HG03045 (cell line): ENCODE data around the gene GSTM4.
"Not testable (repeated sequence)": the region's sequence is repeated elsewhere in the genome, so short reads cannot be mapped to it uniquely, and the experiment has no call there.

Experiments
- ATAC-seq: cut with Tn5 transposase; IDR thresholded peaks from one replicate; pipeline ENCODE4 v1.9.1; 2021; ENCODE audit warnings: mild to moderate bottlenecking, moderate library complexity; ENCODE audit not compliant: unreplicated experiment

Gene GSTM4

DNA sequence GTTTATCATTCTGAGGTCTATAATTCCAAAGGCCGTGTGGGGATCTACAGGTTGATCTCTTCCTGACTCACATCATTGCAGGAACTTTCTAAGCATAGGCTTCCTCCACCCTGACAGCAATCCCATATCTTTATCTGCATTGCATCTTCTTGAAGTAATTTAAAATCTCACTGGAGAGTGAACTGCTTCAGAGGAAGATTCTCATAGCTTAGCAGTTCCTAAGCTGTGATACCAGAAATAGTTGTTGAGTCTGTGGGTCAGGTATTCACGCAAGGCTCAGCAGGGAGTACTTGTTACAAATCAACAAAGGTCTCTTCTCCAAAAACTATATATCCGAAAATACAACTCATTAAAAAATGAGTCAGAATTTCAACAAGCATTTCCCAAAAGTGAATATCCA lies 39.2 kb downstream of the GSTM4 start:
- ATAC-seq = not testable (repeated sequence)

DNA sequence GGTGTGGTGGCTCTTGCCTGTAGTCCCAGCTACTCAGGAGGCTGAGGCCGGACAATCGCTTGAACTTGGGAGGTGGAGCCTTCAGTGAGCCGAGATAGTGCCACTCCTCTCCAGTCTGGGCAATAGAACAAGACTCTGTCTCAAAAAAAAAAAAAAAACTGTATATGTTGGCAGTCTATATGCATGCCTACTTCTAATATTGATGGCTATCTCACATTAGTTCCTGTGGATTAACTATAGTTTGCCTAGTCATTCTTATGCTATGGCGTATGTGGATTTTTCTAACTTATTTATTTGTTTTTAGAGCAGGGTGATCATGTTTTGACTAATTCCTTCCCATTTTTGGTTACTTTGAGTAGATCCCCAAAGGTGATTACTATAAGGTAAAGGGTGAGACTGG lies 41.2 kb downstream of the GSTM4 start:
- no peak for ATAC-seq

DNA sequence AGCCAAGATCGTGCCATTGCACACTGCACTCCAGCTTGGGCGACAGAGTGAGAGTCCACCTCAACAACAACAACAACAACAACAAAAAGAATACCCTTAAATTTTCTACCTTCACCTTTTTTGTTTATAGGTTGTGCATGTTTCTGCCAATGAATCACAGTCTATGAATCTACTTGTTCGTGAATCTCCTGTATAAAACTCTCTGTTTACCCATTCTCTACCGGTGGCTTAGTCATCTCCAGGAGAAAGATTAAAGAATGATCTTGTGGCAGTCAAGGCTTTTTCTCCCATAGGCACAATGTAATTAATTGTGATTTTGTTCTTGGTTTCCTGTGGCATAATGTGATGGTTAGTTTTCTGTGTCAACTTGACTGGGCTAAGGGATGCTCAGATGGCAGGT lies 42.0 kb downstream of the GSTM4 start:
- not testable (repeated sequence) for ATAC-seq

DNA sequence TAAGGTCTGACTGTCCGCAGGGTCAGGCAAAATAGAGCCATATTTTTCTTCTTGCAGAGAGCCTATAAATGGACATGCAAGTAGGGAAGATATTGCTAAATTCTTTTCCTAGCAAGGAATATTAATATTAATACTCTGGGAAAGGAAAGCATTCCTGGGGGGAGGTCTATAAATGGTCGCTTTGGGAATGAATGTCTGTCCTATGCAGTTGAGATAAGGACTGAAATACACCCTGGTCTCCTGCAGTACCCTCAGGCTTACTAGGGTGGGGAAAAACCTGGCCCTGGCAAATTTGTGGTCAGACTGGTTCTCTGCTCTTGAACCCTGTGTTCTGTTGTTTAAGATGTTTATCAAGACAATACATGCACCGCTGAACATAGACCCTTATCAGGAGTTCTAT lies 47.0 kb downstream of the GSTM4 start:
- not testable (repeated sequence) for ATAC-seq

DNA sequence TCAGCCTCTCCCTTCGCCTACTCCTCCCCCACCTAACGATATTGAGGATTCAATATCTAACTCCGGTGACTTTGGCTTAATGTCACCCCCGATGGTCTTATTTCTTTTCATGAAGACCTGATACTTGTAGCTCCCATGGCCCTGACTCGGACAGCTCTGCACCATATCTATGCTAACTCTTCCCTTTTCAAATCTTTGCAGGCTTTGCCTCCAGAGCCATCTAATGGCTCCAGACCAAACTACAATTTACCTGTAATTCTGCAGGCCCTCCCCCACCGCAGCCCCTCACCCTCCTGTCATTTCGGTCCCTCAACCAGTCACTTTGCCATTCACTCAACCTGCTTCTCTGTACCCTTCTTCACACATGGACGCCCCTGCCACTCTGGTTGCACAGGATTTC lies 48.3 kb downstream of the GSTM4 start:
- no peak for ATAC-seq

DNA sequence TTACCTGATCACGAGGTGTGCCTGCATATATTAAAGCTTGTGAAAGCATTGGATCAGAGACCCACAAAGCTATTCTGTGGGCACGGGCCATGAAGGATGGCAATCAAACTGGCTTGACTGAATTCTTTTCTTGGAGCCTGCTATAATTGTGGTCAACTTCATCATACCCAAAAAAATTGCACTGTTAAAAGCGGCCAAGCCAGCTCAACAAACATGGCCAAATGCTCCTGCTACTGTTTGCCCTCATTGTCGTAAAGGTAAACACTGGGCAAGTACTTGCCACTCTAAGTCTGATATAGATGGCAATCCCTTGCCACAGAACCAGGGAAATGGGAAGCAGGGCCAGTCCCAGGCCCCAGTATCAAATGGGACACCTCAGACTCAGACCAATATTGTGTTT lies 49.5 kb downstream of the GSTM4 start:
- no peak for ATAC-seq

DNA sequence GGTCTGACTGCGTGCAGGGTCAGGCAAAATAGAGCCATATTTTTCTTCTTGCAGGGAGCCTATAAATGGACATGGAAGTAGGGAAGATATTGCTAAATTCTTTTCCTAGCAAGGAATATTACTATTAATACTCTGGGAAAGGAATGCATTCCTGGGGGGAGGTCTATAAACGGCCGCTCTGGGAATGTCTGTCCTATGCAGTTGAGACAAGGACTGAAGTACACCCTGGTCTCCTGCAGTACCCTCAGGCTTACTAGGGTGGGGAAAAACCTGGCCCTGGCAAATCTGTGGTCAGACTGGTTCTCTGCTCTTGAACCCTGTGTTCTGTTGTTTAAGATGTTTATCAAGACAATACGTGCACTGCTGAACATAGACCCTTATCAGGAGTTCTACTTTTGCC lies 53.0 kb downstream of the GSTM4 start:
- not testable (repeated sequence) for ATAC-seq

DNA sequence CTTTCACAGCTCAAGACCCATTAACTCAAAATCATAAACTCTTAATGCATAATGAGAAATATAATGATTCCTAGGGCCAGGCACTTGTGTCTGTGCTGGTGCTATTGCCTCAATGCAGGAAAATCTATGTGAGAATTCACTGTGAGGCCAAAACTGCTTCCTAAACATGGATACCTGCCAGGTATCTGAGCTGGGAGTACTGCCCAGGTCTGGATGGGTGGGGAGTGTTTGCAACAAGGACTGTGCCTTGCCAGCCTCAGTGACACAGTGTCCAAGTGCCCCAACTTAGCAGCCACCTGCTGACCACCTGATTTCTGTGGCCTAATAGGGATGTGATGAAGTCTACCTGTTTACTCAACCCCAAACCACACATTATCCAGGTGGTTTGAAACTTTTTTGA lies 53.9 kb downstream of the GSTM4 start:
- not testable (repeated sequence) for ATAC-seq
